GM18907 (cell line): Measurements from ENCODE around the gene FMN2.

Experiments used
- ATAC-seq: cut with Tn5 transposase; IDR thresholded peaks from one replicate; pipeline ENCODE4 v1.9.1; 2021; ENCODE audit warnings: mild to moderate bottlenecking, moderate library complexity; ENCODE audit not compliant: unreplicated experiment

Gene FMN2

GRCh38 chr1:240091614-240092300, at the start of gene FMN2:
FMN2 (plus strand) TSS chr1:240091883; CDS start chr1:240092110, 227 bp downstream.
- ATAC-seq = no peak

GRCh38 chr1:240044620-240045019, 47.1 kb upstream of the FMN2 start:
- ATAC-seq = no peak

- ATAC-seq = no peak
Observed at GRCh38 chr1:240046000-240046399, 45.7 kb upstream of the FMN2 start.

GRCh38 chr1:240054109-240054701, 37.5 kb upstream of the FMN2 start:
- ATAC-seq = no peak

- no peak for ATAC-seq
Observed at GRCh38 chr1:240055936-240056335, 35.7 kb upstream of the FMN2 start.

- no peak for ATAC-seq
Observed at GRCh38 chr1:240056350-240056749, 35.3 kb upstream of the FMN2 start.

GRCh38 chr1:240058049-240058448, 33.6 kb upstream of the FMN2 start:
- ATAC-seq = no peak

GRCh38 chr1:240068961-240069360, 22.7 kb upstream of the FMN2 start:
- ATAC-seq = no peak

GRCh38 chr1:240070188-240070587, 21.5 kb upstream of the FMN2 start:
- no peak for ATAC-seq

- no peak for ATAC-seq
Observed at GRCh38 chr1:240073097-240073496, 18.6 kb upstream of the FMN2 start.

- no peak for ATAC-seq
Observed at GRCh38 chr1:240074422-240074821, 17.3 kb upstream of the FMN2 start.

- no peak for ATAC-seq
Observed at GRCh38 chr1:240074908-240075307, 16.8 kb upstream of the FMN2 start.

- ATAC-seq = no peak
Observed at GRCh38 chr1:240084337-240084736, 7.3 kb upstream of the FMN2 start.

- ATAC-seq = no peak
Observed at GRCh38 chr1:240084749-240085148, 6.9 kb upstream of the FMN2 start.

GRCh38 chr1:240086726-240087125, 5.0 kb upstream of the FMN2 start:
- no peak for ATAC-seq

- no peak for ATAC-seq
Observed at GRCh38 chr1:240090014-240090413, 1.7 kb upstream of the FMN2 start.

GRCh38 chr1:240090957-240091600, 604 bp upstream of the FMN2 start:
- no peak for ATAC-seq

- ATAC-seq = no peak
Observed at GRCh38 chr1:240092301-240093119, 827 bp downstream of the FMN2 start.

- ATAC-seq = no peak
Observed at GRCh38 chr1:240093120-240093961, 1.7 kb downstream of the FMN2 start.

GRCh38 chr1:240094041-240094722, 2.5 kb downstream of the FMN2 start:
- no peak for ATAC-seq
